ENCODE results near the gene CSAG1. TPM values are rescaled to one million over a fixed set of nuclear protein-coding genes. Genes with fewer than 3 reads are reported as not detected.
"Not testable (repeated sequence)": the region's sequence is repeated elsewhere in the genome, so short reads cannot be mapped to it uniquely, and the experiment has no call there.

CSAG1 gene
- total RNA-seq, 1 donor from 2014 or later = not detected

DNA sequence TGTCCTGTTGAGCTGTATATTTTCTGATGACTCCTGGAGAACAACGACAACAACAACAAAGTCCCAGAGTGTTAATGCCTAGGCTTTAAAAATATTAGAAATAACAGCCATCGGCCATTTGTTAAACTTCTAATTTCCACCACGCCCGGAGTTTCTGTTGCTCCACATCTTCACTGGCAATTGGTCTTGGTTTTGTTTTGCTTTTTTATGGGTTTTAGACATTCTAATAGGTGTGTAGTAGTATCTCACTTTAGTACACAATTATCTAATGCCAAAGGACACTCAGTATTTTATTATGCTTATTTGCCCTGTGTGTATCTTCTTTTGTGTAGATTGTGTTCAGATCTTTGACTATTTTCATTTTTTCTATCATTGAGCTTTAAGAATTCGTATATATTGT lies 5.0 kb upstream of the CSAG1 start:
- no peak overlapping the region for H3K4me3 ChIP-seq
- intact Hi-C loops (cut with DNase I) = no loop called here
- no peak overlapping the region for H3K27ac ChIP-seq
- H3K9me3 ChIP-seq = no peaks in the 10 kb centered on the region
- no peaks in the 10 kb centered on the region for H3K27me3 ChIP-seq
- no peaks in the 10 kb centered on the region for H3K36me3 ChIP-seq
- ATAC-seq = no peak
- TF ChIP-seq, protein P1, sequence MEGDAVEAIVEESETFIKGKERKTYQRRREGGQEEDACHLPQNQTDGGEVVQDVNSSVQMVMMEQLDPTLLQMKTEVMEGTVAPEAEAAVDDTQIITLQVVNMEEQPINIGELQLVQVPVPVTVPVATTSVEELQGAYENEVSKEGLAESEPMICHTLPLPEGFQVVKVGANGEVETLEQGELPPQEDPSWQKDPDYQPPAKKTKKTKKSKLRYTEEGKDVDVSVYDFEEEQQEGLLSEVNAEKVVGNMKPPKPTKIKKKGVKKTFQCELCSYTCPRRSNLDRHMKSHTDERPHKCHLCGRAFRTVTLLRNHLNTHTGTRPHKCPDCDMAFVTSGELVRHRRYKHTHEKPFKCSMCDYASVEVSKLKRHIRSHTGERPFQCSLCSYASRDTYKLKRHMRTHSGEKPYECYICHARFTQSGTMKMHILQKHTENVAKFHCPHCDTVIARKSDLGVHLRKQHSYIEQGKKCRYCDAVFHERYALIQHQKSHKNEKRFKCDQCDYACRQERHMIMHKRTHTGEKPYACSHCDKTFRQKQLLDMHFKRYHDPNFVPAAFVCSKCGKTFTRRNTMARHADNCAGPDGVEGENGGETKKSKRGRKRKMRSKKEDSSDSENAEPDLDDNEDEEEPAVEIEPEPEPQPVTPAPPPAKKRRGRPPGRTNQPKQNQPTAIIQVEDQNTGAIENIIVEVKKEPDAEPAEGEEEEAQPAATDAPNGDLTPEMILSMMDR (IDR thresholded peaks at IDR 0.05) = no peak
- H3K4me1 ChIP-seq = no peaks in the 10 kb centered on the region
- no peak for DNase-seq

GRCh38 chrX:152736528-152736927 lies 3.0 kb upstream of the CSAG1 start:
- H3K36me3 ChIP-seq; H3K4me1 ChIP-seq; H3K4me3 ChIP-seq; H3K27ac ChIP-seq; H3K27me3 ChIP-seq; DNase-seq; H3K9me3 ChIP-seq; intact Hi-C loops (cut with DNase I); ATAC-seq: not testable (repeated sequence)

DNA sequence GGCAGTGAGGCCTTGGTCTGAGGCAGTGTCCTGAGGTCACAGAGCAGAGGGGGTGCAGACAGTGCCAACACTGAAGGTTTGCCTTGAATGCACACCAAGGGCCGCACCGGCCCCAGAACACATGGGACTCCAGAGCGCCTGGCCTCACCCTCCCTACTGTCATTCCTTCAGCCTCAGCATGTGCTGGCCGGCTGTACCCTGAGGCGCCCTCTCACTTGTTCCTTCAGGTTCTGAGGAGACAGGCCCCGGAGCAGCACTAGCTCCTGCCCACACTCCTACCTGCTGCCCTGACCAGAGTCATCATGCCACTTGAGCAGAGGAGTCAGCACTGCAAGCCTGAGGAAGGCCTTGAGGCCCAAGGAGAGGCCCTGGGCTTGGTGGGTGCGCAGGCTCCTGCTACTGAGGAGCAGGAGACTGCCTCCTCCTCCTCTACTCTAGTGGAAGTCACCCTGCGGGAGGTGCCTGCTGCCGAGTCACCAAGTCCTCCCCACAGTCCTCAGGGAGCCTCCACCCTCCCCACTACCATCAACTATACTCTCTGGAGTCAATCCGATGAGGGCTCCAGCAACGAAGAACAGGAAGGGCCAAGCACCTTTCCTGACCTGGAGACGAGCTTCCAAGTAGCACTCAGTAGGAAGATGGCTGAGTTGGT lies 2.5 kb upstream of the CSAG1 start:
- Histone ChIP-seq H3K27ac (no peak overlapping the region), H3K9me3 (no peaks in the 10 kb centered on the region), H3K27me3 (no peaks in the 10 kb centered on the region), H3K36me3 (no peaks in the 10 kb centered on the region), H3K4me3 (no peak overlapping the region), H3K4me1 (no peaks in the 10 kb centered on the region)
- TF ChIP-seq, protein P1 (IDR thresholded peaks at IDR 0.05) = no peak
- ATAC-seq = no peak
- no peak for DNase-seq
- intact Hi-C loops (cut with DNase I) = no loop called here

DNA sequence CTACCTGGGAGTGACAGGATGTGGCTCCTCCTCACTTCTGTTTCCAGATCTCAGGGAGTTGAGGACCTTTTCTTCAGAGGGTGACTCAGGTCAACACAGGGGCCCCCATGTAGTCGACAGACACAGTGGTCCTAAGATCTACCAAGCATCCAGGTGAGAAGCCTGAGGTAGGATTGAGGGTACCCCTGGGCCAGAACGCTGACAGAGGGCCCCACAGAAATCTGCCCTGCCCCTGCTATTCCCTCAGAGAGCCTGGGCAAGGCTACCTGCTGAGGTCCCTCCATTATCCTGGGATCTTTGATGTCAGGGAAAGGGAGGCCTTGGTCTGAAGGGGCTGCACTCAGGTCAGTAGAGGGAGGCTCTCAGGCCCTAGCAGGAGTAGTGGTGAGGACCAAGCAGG lies 1.6 kb upstream of the CSAG1 start:
- H3K9me3 ChIP-seq = no peaks in the 10 kb centered on the region
- H3K36me3 ChIP-seq = no peaks in the 10 kb centered on the region
- ATAC-seq = no peak
- no peaks in the 10 kb centered on the region for H3K27me3 ChIP-seq
- no peaks in the 10 kb centered on the region for H3K4me1 ChIP-seq
- TF ChIP-seq, protein P1 (IDR thresholded peaks at IDR 0.05) = no peak
- no peak overlapping the region for H3K4me3 ChIP-seq
- H3K27ac ChIP-seq = no peak overlapping the region
- DNase-seq = no peak
- intact Hi-C loops (cut with DNase I) = no loop called here

- H3K27ac ChIP-seq; H3K4me1 ChIP-seq; DNase-seq; ATAC-seq; H3K4me3 ChIP-seq; H3K36me3 ChIP-seq; intact Hi-C loops (cut with DNase I); H3K27me3 ChIP-seq; H3K9me3 ChIP-seq: not testable (repeated sequence)
Observed at GRCh38 chrX:152734143-152734858, 780 bp upstream of the CSAG1 start.

- H3K36me3 ChIP-seq = no peaks in the 10 kb centered on the region
- H3K27ac ChIP-seq = no peak overlapping the region
- H3K9me3 ChIP-seq = no peaks in the 10 kb centered on the region
- ATAC-seq = no peak
- intact Hi-C loops (cut with DNase I) = no loop called here
- no peaks in the 10 kb centered on the region for H3K4me1 ChIP-seq
- no peak for DNase-seq
- H3K4me3 ChIP-seq = no peak overlapping the region
- H3K27me3 ChIP-seq = no peaks in the 10 kb centered on the region
- TF ChIP-seq, protein P1 (IDR thresholded peaks at IDR 0.05) = no peak
Observed at GRCh38 chrX:152725409-152725808, 8.1 kb downstream of the CSAG1 start.

DNA sequence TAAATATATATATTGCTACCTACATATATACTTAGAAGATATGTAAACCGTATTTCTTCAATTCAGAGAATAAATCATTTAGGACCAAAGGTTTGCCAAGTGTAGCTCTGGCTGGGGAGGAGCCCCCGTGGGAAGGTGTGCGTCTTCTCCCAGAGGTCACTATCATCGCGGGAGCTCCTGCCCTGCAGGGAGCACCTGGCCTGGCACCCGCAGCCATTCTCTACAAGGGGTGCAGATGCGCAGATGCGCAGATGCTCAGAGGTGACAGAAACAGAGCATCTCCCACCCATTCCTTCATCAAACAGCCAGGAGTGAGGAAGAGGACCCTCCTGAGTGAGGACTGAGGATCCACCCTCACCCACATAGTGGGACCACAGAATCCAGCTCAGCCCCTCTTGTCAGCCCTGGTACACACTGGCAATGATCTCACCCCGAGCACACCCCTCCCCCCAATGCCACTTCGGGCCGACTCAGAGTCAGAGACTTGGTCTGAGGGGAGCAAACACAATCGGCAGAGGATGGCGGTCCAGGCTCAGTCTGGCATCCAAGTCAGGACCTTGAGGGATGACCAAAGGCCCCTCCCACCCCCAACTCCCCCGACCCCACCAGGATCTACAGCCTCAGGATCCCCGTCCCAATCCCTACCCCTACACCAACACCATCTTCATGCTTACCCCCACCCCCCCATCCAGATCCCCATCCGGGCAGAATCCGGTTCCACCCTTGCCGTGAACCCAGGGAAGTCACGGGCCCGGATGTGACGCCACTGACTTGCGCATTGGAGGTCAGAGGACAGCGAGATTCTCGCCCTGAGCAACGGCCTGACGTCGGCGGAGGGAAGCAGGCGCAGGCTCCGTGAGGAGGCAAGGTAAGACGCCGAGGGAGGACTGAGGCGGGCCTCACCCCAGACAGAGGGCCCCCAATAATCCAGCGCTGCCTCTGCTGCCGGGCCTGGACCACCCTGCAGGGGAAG lies 19.4 kb downstream of the CSAG1 start, which contains the start of gene MAGEA2B:
Gene MAGEA2B, plus strand, starts transcription at position 814 of the 973 bp plus-strand sequence. CDS start 2,479 bp downstream, outside the sequence.
- intact Hi-C loops (cut with DNase I) = not testable (repeated sequence)

GRCh38 chrX:152713195-152713594 lies 20.3 kb downstream of the CSAG1 start:
- intact Hi-C loops (cut with DNase I); ATAC-seq; H3K4me3 ChIP-seq; H3K9me3 ChIP-seq; H3K4me1 ChIP-seq; H3K36me3 ChIP-seq; DNase-seq; H3K27ac ChIP-seq; H3K27me3 ChIP-seq: not testable (repeated sequence)

More for the DNA sequence above, 19.4 kb downstream of the CSAG1 start, which contains the start of gene MAGEA2B:
- H3K36me3 ChIP-seq, H3K4me1 ChIP-seq, DNase-seq, H3K27ac ChIP-seq, H3K9me3 ChIP-seq, H3K4me3 ChIP-seq, H3K27me3 ChIP-seq, ATAC-seq: not testable (repeated sequence)

DNA sequence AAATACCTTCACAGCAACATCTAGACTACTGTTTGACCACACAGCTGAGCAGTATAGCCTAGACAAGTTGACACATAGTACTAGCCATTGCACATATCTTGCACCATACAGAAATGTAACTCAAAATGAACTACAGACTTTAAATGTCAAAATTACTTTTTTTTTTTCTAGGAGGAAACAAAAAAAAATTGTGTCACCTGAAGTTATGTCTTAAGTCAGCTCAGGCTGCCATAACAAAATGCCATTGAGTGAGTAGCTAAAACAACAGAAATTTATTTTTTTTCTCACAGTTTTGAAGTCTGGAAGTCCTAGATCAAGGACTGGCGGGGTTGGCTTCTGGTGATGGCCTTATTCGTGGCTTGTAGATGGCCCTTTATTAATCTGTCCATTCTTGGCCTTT lies 24.3 kb downstream of the CSAG1 start, which contains the start of gene CSAG2:
Gene CSAG2, minus strand, starts transcription at position 101 of the 400 bp plus-strand sequence. CDS start 161 bp downstream, outside the sequence.
- H3K27me3 ChIP-seq; ATAC-seq; intact Hi-C loops (cut with DNase I): not testable (repeated sequence)

More for the DNA sequence above, 24.3 kb downstream of the CSAG1 start, which contains the start of gene CSAG2:
- H3K4me3 ChIP-seq, H3K9me3 ChIP-seq, H3K27ac ChIP-seq, H3K36me3 ChIP-seq, DNase-seq, H3K4me1 ChIP-seq: not testable (repeated sequence)
